ENCODE results near the gene SOWAHD.

Gene SOWAHD
- long read RNA-seq, transcript SOWAHD-201 (1 exons, 1,552 nt): major isoform, 7 of 7 reads
- long read RNA-seq, partial matches to known transcripts: 0 of 7 reads
- long read RNA-seq, other reads (novel, unspliced or antisense): 0 of 7 reads

GRCh38 chrX:119757979-119758730 is at the start of gene SOWAHD:
SOWAHD (plus strand) TSS chrX:119758588; CDS start chrX:119758668, 80 bp downstream.
- TF ChIP-seq POLR2AphosphoS5 (IDR thresholded peaks at IDR 0.05; ENCODE audit: low read depth) (peak; percentile 14; the same call in 1 of the 2 replicates), SPI1 (IDR thresholded peaks at IDR 0.05; ENCODE audit: borderline replicate concordance, low read depth) (peak; percentile 67; the same call in 1 of the 2 replicates), CTCF (IDR thresholded peaks at IDR 0.05; ENCODE audit: insufficient read depth, low read length) (no peak)
- Histone ChIP-seq H3K4me3 (replicated peaks; ENCODE audit: insufficient read depth, low read length) (peak within 1 kb of the TSS; percentile 74), H3K27me3 (ENCODE audit: insufficient read depth, poor library complexity, severe bottlenecking) (no peaks in the 10 kb centered on the region), H3K27ac (replicated peaks) (peak within 1 kb of the TSS; percentile 87)
- DNase-seq (ENCODE audit: low read depth in 1 of 2, low spot score in 1 of 2): peak; percentile 80 to 90

- Histone ChIP-seq H3K27ac (replicated peaks) (no peak overlapping the region), H3K4me3 (replicated peaks; ENCODE audit: insufficient read depth, low read length) (no peak overlapping the region), H3K27me3 (ENCODE audit: insufficient read depth, poor library complexity, severe bottlenecking) (no peaks in the 10 kb centered on the region)
- TF ChIP-seq SPI1 (IDR thresholded peaks at IDR 0.05; ENCODE audit: borderline replicate concordance, low read depth) (no peak), POLR2AphosphoS5 (IDR thresholded peaks at IDR 0.05; ENCODE audit: low read depth) (no peak), GABPA (IDR thresholded peaks at IDR 0.05; ENCODE audit: low read depth) (no peak), CTCF (IDR thresholded peaks at IDR 0.05; ENCODE audit: insufficient read depth, low read length) (no peak), REST (IDR thresholded peaks at IDR 0.05; ENCODE audit: insufficient replicate concordance, low read depth) (no peak)
- no peak for DNase-seq (ENCODE audit: low read depth in 1 of 2, low spot score in 1 of 2)
Measured at GRCh38 chrX:119708936-119709335, 49.5 kb upstream of the SOWAHD start.

GRCh38 chrX:119709630-119710029 is 48.8 kb upstream of the SOWAHD start:
- no peak for TF ChIP-seq SPI1 (IDR thresholded peaks at IDR 0.05; ENCODE audit: borderline replicate concordance, low read depth)
- H3K4me3 ChIP-seq (replicated peaks; ENCODE audit: insufficient read depth, low read length): no peak overlapping the region
- no peaks in the 10 kb centered on the region for H3K27me3 ChIP-seq (ENCODE audit: insufficient read depth, poor library complexity, severe bottlenecking)
- no peak for DNase-seq (ENCODE audit: low read depth in 1 of 2, low spot score in 1 of 2)
- H3K27ac ChIP-seq (replicated peaks): no peak overlapping the region

- H3K27ac ChIP-seq (replicated peaks): no peak overlapping the region
- H3K27me3 ChIP-seq (ENCODE audit: insufficient read depth, poor library complexity, severe bottlenecking): no peaks in the 10 kb centered on the region
- TF ChIP-seq SPI1 (IDR thresholded peaks at IDR 0.05; ENCODE audit: borderline replicate concordance, low read depth): no peak
- no peak for TF ChIP-seq REST (IDR thresholded peaks at IDR 0.05; ENCODE audit: insufficient replicate concordance, low read depth)
- no peak for TF ChIP-seq CTCF (IDR thresholded peaks at IDR 0.05; ENCODE audit: insufficient read depth, low read length)
- no peak for TF ChIP-seq GABPA (IDR thresholded peaks at IDR 0.05; ENCODE audit: low read depth)
- no peak for DNase-seq (ENCODE audit: low read depth in 1 of 2, low spot score in 1 of 2)
- H3K4me3 ChIP-seq (replicated peaks; ENCODE audit: insufficient read depth, low read length): no peak overlapping the region
Measured at GRCh38 chrX:119721487-119721886, 36.9 kb upstream of the SOWAHD start.

All from HL-60 (cell line).